Measurements from ENCODE around the gene ZC3HAV1L.

DNA sequence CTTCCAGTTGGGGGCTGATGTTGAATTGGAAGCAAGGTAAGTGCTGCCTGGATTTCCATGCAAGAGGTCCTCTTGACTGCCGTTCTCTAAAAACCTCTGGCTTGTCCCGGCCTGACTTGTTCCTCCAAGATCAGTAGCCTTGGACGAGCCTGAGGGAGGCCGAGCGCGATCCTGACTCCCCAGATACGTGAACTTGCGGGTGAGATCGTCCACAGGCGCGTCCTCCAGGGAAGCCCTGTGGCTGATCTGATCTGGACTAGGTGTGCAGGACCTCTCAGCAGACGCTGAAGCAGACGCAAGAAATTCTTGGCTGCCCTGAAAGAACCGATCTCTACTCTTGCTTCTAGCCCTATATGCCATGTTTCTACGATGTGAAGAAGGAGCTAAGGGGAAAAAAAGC lies 44.0 kb upstream of the ZC3HAV1L start:
- TF ChIP-seq, protein P1, sequence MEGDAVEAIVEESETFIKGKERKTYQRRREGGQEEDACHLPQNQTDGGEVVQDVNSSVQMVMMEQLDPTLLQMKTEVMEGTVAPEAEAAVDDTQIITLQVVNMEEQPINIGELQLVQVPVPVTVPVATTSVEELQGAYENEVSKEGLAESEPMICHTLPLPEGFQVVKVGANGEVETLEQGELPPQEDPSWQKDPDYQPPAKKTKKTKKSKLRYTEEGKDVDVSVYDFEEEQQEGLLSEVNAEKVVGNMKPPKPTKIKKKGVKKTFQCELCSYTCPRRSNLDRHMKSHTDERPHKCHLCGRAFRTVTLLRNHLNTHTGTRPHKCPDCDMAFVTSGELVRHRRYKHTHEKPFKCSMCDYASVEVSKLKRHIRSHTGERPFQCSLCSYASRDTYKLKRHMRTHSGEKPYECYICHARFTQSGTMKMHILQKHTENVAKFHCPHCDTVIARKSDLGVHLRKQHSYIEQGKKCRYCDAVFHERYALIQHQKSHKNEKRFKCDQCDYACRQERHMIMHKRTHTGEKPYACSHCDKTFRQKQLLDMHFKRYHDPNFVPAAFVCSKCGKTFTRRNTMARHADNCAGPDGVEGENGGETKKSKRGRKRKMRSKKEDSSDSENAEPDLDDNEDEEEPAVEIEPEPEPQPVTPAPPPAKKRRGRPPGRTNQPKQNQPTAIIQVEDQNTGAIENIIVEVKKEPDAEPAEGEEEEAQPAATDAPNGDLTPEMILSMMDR (IDR thresholded peaks at IDR 0.05; ENCODE audit: poor library complexity), result no peak
- TF ChIP-seq EZH2 (IDR thresholded peaks at IDR 0.05; ENCODE audit: borderline replicate concordance), result no peak
- TF ChIP-seq EZH2phosphoT487 (IDR thresholded peaks at IDR 0.05; ENCODE audit: low read depth, severe bottlenecking, unreplicated experiment), result no peak
